ENCODE results near the gene BCAP29. TPM values are rescaled to one million over a fixed set of nuclear protein-coding genes. Genes with fewer than 3 reads are reported as not detected.

Gene BCAP29, protein sequence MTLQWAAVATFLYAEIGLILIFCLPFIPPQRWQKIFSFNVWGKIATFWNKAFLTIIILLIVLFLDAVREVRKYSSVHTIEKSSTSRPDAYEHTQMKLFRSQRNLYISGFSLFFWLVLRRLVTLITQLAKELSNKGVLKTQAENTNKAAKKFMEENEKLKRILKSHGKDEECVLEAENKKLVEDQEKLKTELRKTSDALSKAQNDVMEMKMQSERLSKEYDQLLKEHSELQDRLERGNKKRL
- 43.4 and 61.9 TPM in 2 replicates for total RNA-seq

DNA sequence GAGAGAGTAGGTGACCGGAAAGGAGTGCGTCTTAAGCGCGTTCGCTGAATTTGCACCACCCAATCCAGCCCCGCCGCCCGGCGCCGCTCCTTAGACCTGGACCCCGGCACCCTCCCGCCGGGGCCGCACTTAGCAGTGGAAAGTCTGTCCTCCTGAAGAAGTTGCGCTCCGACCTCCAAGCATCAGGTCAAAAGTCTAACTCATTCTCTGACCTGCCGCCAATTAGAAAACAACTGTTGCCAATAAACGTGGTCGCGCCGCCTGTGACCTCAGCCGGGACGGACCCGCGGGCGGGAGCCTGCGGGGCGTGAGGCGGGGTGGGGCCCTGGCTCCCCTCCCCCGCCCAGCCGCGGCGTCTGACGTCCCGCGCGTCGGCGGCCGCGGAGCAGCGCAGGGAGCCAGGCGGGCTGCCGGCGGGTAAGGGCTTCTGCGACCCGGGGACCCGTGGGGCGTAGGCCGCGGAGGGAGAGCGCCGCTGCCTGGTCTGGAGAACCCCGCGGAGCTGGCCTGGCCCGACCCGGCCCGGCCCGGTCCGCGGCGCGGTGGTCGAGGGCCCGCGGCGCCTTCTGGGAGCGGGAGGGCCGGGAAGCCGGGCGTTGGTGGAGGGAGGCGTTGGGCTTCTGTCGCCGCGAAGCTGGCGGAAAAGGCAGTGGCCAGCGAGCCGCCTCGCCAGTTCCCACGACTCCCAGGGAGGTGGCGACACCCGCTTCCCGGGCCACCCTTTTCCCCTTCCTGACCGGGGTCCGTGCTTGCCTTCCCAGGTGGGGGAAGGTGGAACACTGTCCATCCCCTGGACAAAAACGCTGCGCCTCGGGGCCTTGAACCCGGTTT, at the start of gene BCAP29:
BCAP29 (plus strand) TSS at position 362 of the 831 bp plus-strand sequence. CDS start 527 bp downstream, outside the sequence.

DNA sequence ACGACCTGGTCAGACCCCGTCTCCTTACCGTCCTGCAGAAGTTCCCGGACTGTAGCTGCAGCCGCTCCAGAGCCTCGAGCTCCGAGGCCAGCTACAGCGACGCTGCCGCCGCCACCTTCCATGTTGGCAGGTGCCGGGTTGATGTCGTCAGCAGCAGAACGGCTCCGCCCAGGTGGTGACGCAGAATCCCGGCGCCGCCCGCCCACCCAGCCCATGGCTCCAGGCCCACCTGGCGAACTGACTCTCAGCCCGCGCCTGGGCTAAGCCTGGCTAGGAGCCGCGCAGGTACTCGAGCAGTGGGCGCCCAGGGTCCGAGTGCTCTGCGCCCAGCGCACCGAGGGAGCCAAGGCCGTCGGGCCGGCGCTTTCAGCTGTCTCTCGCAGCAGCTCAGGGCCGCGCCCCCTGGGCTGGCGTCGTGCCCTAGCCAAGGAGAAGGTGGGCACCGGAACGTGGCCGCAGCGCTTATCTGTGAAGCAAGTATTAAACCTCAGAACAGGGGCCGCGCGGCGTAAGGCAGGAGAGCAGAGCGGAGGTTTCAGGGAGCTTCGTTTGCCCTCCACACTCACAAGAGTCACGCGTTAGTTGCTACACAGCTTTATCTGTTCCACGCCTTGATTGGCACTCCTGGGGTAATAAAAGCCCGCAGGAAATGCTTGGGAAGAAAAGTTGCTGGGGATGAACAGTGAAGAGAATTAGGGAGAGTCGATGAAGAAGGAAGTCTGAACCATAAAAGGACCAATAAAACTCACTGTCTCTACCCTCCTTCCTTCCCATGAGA, 16.1 kb upstream of the BCAP29 start, which contains the start of the genes COG5 and DUS4L:
COG5 (minus strand) TSS at position 146 of the 778 bp plus-strand sequence; CDS start at position 122, 24 bp downstream.
DUS4L (plus strand) TSS at position 197 of the 778 bp plus-strand sequence. CDS start 3,100 bp downstream, outside the sequence.

DNA sequence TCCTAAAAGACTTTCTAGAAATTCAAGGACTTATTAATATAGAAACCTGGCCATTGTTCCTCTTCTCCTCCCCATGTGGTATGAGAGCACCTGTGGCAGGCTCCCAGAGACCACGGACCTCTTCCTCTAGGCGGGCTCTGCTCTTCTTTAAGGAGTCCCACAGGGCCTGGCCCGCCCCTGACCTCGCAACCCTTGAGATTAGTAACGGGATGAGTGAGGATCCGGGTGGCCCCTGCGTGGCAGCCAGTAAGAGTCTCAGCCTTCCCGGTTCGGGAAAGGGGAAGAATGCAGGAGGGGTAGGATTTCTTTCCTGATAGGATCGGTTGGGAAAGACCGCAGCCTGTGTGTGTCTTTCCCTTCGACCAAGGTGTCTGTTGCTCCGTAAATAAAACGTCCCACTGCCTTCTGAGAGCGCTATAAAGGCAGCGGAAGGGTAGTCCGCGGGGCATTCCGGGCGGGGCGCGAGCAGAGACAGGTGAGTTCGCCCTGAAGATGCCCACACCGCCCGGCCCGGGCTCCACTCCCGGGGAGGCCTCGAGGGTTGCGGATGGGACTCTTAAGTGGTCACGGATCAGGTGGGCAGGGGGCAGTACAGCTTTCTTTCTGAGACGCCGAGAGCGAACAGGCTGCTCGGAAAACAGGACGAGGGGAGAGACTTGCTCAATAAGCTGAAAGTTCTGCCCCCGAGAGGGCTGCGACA, 80.5 kb downstream of the BCAP29 start, which contains the start of gene SLC26A4:
SLC26A4 (plus strand) TSS at position 448 of the 700 bp plus-strand sequence. CDS start 814 bp downstream, outside the sequence.

Other genes with a start within 250 kb of the BCAP29 start
- gene GPR22, start 110.2 kb upstream of the BCAP29 start, total RNA-seq: not detected in 2 replicates
- gene COG5, start 16.3 kb upstream of the BCAP29 start, total RNA-seq: 45.4 and 83.5 TPM in 2 replicates
- 5.9 and 9.8 TPM in 2 replicates for gene DUS4L, start 16.3 kb upstream of the BCAP29 start, total RNA-seq
- 0.30 and 0.46 TPM in 2 replicates for gene SLC26A4, start 80.6 kb downstream of the BCAP29 start, total RNA-seq
- 17.6 and 18.4 TPM in 2 replicates for gene CBLL1, start 163.9 kb downstream of the BCAP29 start, total RNA-seq
- not detected in 2 replicates for gene SLC26A3, start 223.0 kb downstream of the BCAP29 start, total RNA-seq